ENCODE data around the gene MED8. TPM values are rescaled to one million over a fixed set of nuclear protein-coding genes. Genes with fewer than 3 reads are reported as not detected.

The MED8 gene
- total and polyA plus RNA-seq, 2 of the 4 experiments (the other 2 are of a cell fraction) = 61.1 to 120 TPM

GRCh38 chr1:43437031-43437973 is 47.7 kb upstream of the MED8 start:
- POLR2A ChIA-PET (ENCODE audit: unreplicated experiment) = no interaction called here
- peak overlapping the region; percentile 49 for H2AK9ac ChIP-seq (replicated peaks; ENCODE audit: low read depth, low read length, poor library complexity)
- H3K56ac ChIP-seq (ENCODE audit: extremely low read depth, insufficient read depth, low read length) = no peak overlapping the region
- no peaks in the 10 kb centered on the region; the same call in 1 of the 2 replicates for H4K20me1 ChIP-seq (ENCODE audit: insufficient read depth, low read length)
- no peak overlapping the region for H4K8ac ChIP-seq (ENCODE audit: low read depth in 2 of 2, low read length in 2 of 2)
- CTCF ChIA-PET = no interaction called here
- BruUV-seq (replicated peaks) = no TSS peak
- H3K18ac ChIP-seq (ENCODE audit: low read depth, low read length) = no peak overlapping the region
- no peak overlapping the region for H3K27ac ChIP-seq (ENCODE audit: insufficient read depth, low read length)
- dilution Hi-C loops (cut with HindIII; ENCODE audit: low sequenced_read_pairs, unreplicated experiment) (no loop called here), in situ Hi-C loops (cut with MboI; ENCODE audit: low sequenced_read_pairs) (no loop called here), intact Hi-C loops (cut with micrococcal nuclease) (no loop called here)
- H3K4me3 ChIP-seq (ENCODE audit: insufficient read depth, low read depth, low read length) = no peak overlapping the region
- H3K9me1 ChIP-seq (ENCODE audit: insufficient read depth, low read length) = peaks cover 9% of the 10 kb centered on the region
- no peak overlapping the region for H4K5ac ChIP-seq (ENCODE audit: low read depth, low read length)
- H3K36me3 ChIP-seq (ENCODE audit: control insufficient read depth, insufficient read depth, low read length) = peaks cover 69% of the 10 kb centered on the region
- no peak overlapping the region for H3K14ac ChIP-seq (replicated peaks; ENCODE audit: low read depth, low read length)
- no peaks in the 10 kb centered on the region for H3K27me3 ChIP-seq (ENCODE audit: control insufficient read depth, insufficient read depth, low read length)
- 95% methylated on average over 13 of the region's 20 CpGs; no CpG with 5 or more reads in 1 of the 2 experiments for WGBS, 2 experiments (ENCODE audit: extremely low coverage in 2 of 2, insufficient read length in 1 of 2)
- H4K91ac ChIP-seq (ENCODE audit: insufficient read depth, low read depth, low read length) = no peak overlapping the region
- H2AFZ ChIP-seq (replicated peaks; ENCODE audit: low read length, poor library complexity) = no peak overlapping the region
- H3K9me3 ChIP-seq (ENCODE audit: control insufficient read depth, insufficient read depth, low read length) = no peaks in the 10 kb centered on the region
- no peak overlapping the region for H2BK5ac ChIP-seq (ENCODE audit: low read depth, low read length, poor library complexity, severe bottlenecking)
- no peak for ATAC-seq (ENCODE audit: low read depth)
- H2BK15ac ChIP-seq (ENCODE audit: low read depth, low read length) = no peak overlapping the region
- no peak overlapping the region for H3K4me2 ChIP-seq (ENCODE audit: low read depth, low read length)
- H2AK5ac ChIP-seq (ENCODE audit: low read depth, low read length) = no peak overlapping the region
- H2BK20ac ChIP-seq (ENCODE audit: low read depth, low read length) = no peak overlapping the region
- no peak for DNase-seq
- H3K23ac ChIP-seq (ENCODE audit: low read depth, low read length) = no peak overlapping the region
- no peak for TF ChIP-seq RAD21 (IDR thresholded peaks at IDR 0.05; ENCODE audit: low read length)
- TF ChIP-seq CHD1 (IDR thresholded peaks at IDR 0.05; ENCODE audit: low read depth, low read length) = no peak
- TF ChIP-seq MAFK (IDR thresholded peaks at IDR 0.05; ENCODE audit: low read depth, low read length) = no peak
- no peak for TF ChIP-seq FOS (IDR thresholded peaks at IDR 0.05; ENCODE audit: low read depth, low read length)
- no peak for TF ChIP-seq POLR2A (IDR thresholded peaks at IDR 0.05; ENCODE audit: low read depth, low read length)
- no peak for TF ChIP-seq ELK1 (IDR thresholded peaks at IDR 0.05; ENCODE audit: borderline replicate concordance, low read depth, low read length)
- no peak for TF ChIP-seq USF2 (IDR thresholded peaks at IDR 0.05; ENCODE audit: low read depth, low read length)
- no peak for TF ChIP-seq CTCF (conservative IDR thresholded peaks at IDR 0.05; ENCODE audit: low read depth, low read length)
- H3K4me1 ChIP-seq (ENCODE audit: control insufficient read depth, insufficient read depth, low read length) = peaks cover 2% of the 10 kb centered on the region; the same call in 1 of the 2 replicates
- no peak overlapping the region for H3K4ac ChIP-seq (ENCODE audit: low read depth, low read length)
- no peak overlapping the region for H2BK120ac ChIP-seq (ENCODE audit: low read depth, low read length)
- no peak overlapping the region for H3K9ac ChIP-seq (ENCODE audit: low read depth, low read length)
- H3K79me1 ChIP-seq (ENCODE audit: low read depth in 1 of 2, low read length in 2 of 2) = no peaks in the 10 kb centered on the region

All from IMR-90 (cell line).